ENCODE data around the gene EIF4G3.
"Not testable (repeated sequence)": the region's sequence is repeated elsewhere in the genome, so short reads cannot be mapped to it uniquely, and the experiment has no call there.

Gene EIF4G3

GRCh38 chr1:21060523-21060922, 116.2 kb downstream of the EIF4G3 start:
- DNase-seq = no peak

- DNase-seq = no peak
These were observed 117.7 kb downstream of the EIF4G3 start for GRCh38 chr1:21059021-21059420.

GRCh38 chr1:21058035-21058793, 118.5 kb downstream of the EIF4G3 start:
- DNase-seq = no peak

GRCh38 chr1:21053189-21053928, 123.3 kb downstream of the EIF4G3 start:
- not testable (repeated sequence) for DNase-seq

- no peak for DNase-seq
These were observed 124.7 kb downstream of the EIF4G3 start for GRCh38 chr1:21052034-21052433.

GRCh38 chr1:21051177-21051825, 125.4 kb downstream of the EIF4G3 start:
- no peak for DNase-seq

GRCh38 chr1:21050031-21050430, 126.7 kb downstream of the EIF4G3 start:
- no peak for DNase-seq

- no peak for DNase-seq
These were observed 128.2 kb downstream of the EIF4G3 start for GRCh38 chr1:21048462-21048861.

GRCh38 chr1:21046132-21046531, 130.6 kb downstream of the EIF4G3 start:
- no peak for DNase-seq

GRCh38 chr1:21045351-21045750, 131.3 kb downstream of the EIF4G3 start:
- no peak for DNase-seq

GRCh38 chr1:21042929-21043605, 133.6 kb downstream of the EIF4G3 start:
- DNase-seq = no peak

- no peak for DNase-seq
These were observed 135.2 kb downstream of the EIF4G3 start for GRCh38 chr1:21041541-21041940.

- DNase-seq = no peak
These were observed 139.6 kb downstream of the EIF4G3 start for GRCh38 chr1:21037091-21037490.

GRCh38 chr1:21035794-21036193, 140.9 kb downstream of the EIF4G3 start:
- DNase-seq = no peak

- no peak for DNase-seq
These were observed 141.7 kb downstream of the EIF4G3 start for GRCh38 chr1:21034725-21035628.

- DNase-seq = no peak
These were observed 144.0 kb downstream of the EIF4G3 start for GRCh38 chr1:21032741-21033140.

GRCh38 chr1:21030181-21030580, 146.5 kb downstream of the EIF4G3 start:
- DNase-seq = no peak

- DNase-seq = no peak
These were observed 148.1 kb downstream of the EIF4G3 start for GRCh38 chr1:21028520-21029145.

- DNase-seq = no peak
These were observed 148.9 kb downstream of the EIF4G3 start for GRCh38 chr1:21027805-21028204.

- DNase-seq = no peak
These were observed 151.8 kb downstream of the EIF4G3 start for GRCh38 chr1:21024918-21025317.

- not testable (repeated sequence) for DNase-seq
These were observed 152.4 kb downstream of the EIF4G3 start for GRCh38 chr1:21024136-21024896.

Data from NCI-H524 treated with DMSO at 0.1 percent for 48 hours (cell line).